K562 (cell line): ENCODE data around the gene TSR3. TPM values are rescaled to one million over a fixed set of nuclear protein-coding genes. Genes with fewer than 3 reads are reported as not detected.
A peak's percentile ranks its signal among the peaks of the same experiment; 100 is the strongest.

Experiments used
- ATF1 ChIP-seq, 2 experiments: fragments of 450-650 bp in 1 of 2; IDR thresholded peaks; 2 replicates each; pipeline ENCODE4 v1.6.1; 2016; ENCODE audit warnings: missing compliant biosample characterization in 1 of 2, missing genetic modification characterization in 1 of 2
- HDGF ChIP-seq: fragments of 450-650 bp; IDR thresholded peaks from 2 replicates; pipeline ENCODE4 v1.6.1; 2016
- ILF3 ChIP-seq: fragments of 450-650 bp; IDR thresholded peaks from 2 replicates; pipeline ENCODE4 v1.6.1; 2018; ENCODE audit warnings: antibody characterized with exemption, mild to moderate bottlenecking, moderate library complexity, borderline replicate concordance
- ILK ChIP-seq: fragments of 450-650 bp; IDR thresholded peaks from 2 replicates; pipeline ENCODE4 v1.6.1; 2016; ENCODE audit warnings: missing genetic modification characterization, low read depth, mild to moderate bottlenecking, missing compliant biosample characterization, moderate library complexity, borderline replicate concordance
- NCOA4 ChIP-seq: fragments of 450-650 bp; IDR thresholded peaks from 2 replicates; pipeline ENCODE4 v1.6.1; 2018; ENCODE audit warnings: mild to moderate bottlenecking; ENCODE audit not compliant: partially characterized antibody
- NR2C2 ChIP-seq, 2 experiments: fragments of 200-800 bp in 1 of 2; sonication (Bioruptor generic) in 1 of 2; sonication (generic) in 1 of 2; formaldehyde crosslinking in 1 of 2; IDR thresholded peaks; 2 replicates each; pipeline versions ENCODE4 v1.6.1 to v1.8.0; 2016 to 2022; ENCODE audit warnings: mild to moderate bottlenecking in 1 of 2, missing compliant biosample characterization in 1 of 2, missing genetic modification characterization in 1 of 2, missing genetic modification reagents in 1 of 2
- NR3C1 ChIP-seq: sonication (generic); formaldehyde crosslinking; IDR thresholded peaks from 2 replicates; pipeline ENCODE4 v1.8.1; 2022; ENCODE audit warnings: missing genetic modification reagents
- SMARCA5 ChIP-seq: fragments of 450-650 bp; IDR thresholded peaks from 2 replicates; pipeline ENCODE4 v1.6.1; 2016
- STAT5B ChIP-seq: fragments of 250-450 bp; sonication (Bioruptor Pico); IDR thresholded peaks from 2 replicates; pipeline ENCODE4 v1.8.0; 2021; ENCODE audit warnings: mild to moderate bottlenecking, inconsistent platforms
- TCF3 ChIP-seq: sonication (generic); formaldehyde crosslinking; IDR thresholded peaks from 2 replicates; pipeline ENCODE4 v1.4.0; 2020; ENCODE audit warnings: mild to moderate bottlenecking, missing genetic modification reagents
- TEAD2 ChIP-seq: fragments of 450-650 bp; IDR thresholded peaks from 2 replicates; pipeline ENCODE4 v1.6.1; 2016; ENCODE audit warnings: missing genetic modification characterization, control low read depth, missing compliant biosample characterization
- ZNF174 ChIP-seq: fragments of 250-450 bp; sonication (Bioruptor Pico); IDR thresholded peaks from 2 replicates; pipeline ENCODE4 v1.4.0; 2020; ENCODE audit warnings: mild to moderate bottlenecking
- ZNF3 ChIP-seq: fragments of 250-450 bp; sonication (Bioruptor Pico); IDR thresholded peaks from 2 replicates; pipeline ENCODE4 v1.5.0; 2021; ENCODE audit warnings: mild to moderate bottlenecking, moderate library complexity
- ZNF766 ChIP-seq: fragments of 200-800 bp; sonication (Bioruptor generic); conservative IDR thresholded peaks from 2 replicates; pipeline ENCODE4 v1.6.1; 2016; ENCODE audit warnings: missing genetic modification characterization, missing compliant biosample characterization
- polyA plus RNA-seq, 8 experiments: library from polyadenylated mRNA; depleted of rRNA in 4 of 8; stranded (reverse) in 5 of 8; unstranded in 3 of 8; fragments of >200 nt; fragmentation: Nextera tagmentation in 2 of 8; fragmentation: Illumina TruSeq in 1 of 8; extraction: Ambion mirVana in 2 of 8; extraction: Trizol in 1 of 8; gene quantifications; 2 replicates each; pipeline versions ENCODE4 v1.2.1 to v1.2.3, GENCODE V29; 2011 to 2014; ENCODE audit warnings: inconsistent platforms in 1 of 8, missing spikeins in 1 of 8
- total RNA-seq, 7 experiments: library from RNA; depleted of rRNA in 6 of 7; stranded (reverse); fragments of >200 nt in 6 of 7; fragmentation: Illumina TruSeq in 2 of 7; extraction: Trizol in 2 of 7; gene quantifications; 2 replicates each; pipeline versions ENCODE4 v1.2.1 to v1.2.3, GENCODE V29; 2011 to 2021; ENCODE audit warnings: low replicate concordance in 1 of 7
- TF ChIP-seq, protein P1 (sequence below): fragments of 250-450 bp; sonication (Bioruptor Pico); IDR thresholded peaks from 2 replicates; pipeline ENCODE4 v1.8.0; 2022; ENCODE audit warnings: inconsistent platforms
- TF ChIP-seq, protein P2 (sequence below): fragments of 450-650 bp; formaldehyde crosslinking; IDR thresholded peaks from 2 replicates; pipeline ENCODE4 v1.4.0; 2020; ENCODE audit warnings: mild to moderate bottlenecking, mixed read lengths
- TF ChIP-seq, protein P3 (sequence below): fragments of 450-650 bp; conservative IDR thresholded peaks from 2 replicates; pipeline ENCODE4 v1.6.1; 2016; ENCODE audit warnings: missing genetic modification characterization, low read depth, mild to moderate bottlenecking, control low read depth, missing compliant biosample characterization
- TF ChIP-seq, protein P4 (sequence below): IDR thresholded peaks from 3 replicates; pipeline ENCODE4 v1.6.1; 2011; ENCODE audit warnings: borderline replicate concordance, mild to moderate bottlenecking; ENCODE audit not compliant: insufficient read length, insufficient read depth
- TF ChIP-seq, protein P5 (sequence below): fragments of 450-650 bp; IDR thresholded peaks from 2 replicates; pipeline ENCODE4 v1.6.1; 2014; ENCODE audit warnings: low read depth, mild to moderate bottlenecking, moderate library complexity, borderline replicate concordance

Gene TSR3
- total and polyA plus RNA-seq, 9 of the 15 experiments (the other 6 are each of a cell fraction or from before 2014, with no cell fraction given): 1.5 to 74.8 (median 16.5) TPM

DNA sequence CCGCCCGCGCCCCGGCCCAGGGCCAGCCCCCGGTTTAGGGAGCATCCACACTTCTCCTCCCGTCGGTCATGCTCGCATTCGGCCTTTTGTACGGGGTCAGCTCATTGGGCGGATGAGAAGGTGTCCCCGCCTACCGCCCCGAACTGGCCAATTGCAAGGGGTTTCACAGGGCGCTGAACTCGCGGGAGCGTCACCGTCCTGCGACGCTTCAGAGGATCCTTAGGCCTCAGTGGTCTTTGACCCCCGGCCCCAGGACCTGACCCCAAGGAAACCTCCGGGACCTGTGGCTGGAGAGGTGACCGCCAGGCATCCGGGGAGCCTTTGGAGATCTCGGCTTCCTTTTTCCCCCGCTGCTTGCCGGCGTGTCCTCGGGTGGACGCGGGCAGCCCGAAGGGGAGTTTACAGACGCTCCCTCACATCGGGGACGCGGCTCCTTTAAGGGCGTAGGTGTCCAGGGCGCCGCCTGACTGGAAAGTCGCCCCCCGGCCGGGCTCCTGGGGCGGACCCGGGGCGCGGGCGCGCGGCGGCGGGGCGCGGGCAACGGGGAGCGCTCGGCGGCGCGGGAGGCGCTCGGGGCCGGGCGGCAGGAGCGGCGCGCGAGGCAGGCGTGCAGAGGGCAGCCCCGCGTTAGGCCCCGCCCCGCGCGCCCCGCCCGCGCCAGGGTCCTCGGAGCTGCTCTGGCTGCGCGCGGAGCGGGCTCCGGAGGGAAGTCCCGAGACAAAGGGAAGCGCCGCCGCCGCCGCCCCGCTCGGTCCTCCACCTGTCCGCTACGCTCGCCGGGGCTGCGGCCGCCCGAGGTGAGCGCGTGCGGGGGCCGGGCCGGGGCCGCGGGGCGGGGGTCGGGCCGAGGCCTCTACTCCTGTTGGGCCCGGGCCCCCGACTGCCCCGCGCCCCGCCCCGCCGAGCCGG is 42.4 kb downstream of the TSR3 start, which contains the start of gene UBE2I (continued):
- TF ChIP-seq, protein P1, sequence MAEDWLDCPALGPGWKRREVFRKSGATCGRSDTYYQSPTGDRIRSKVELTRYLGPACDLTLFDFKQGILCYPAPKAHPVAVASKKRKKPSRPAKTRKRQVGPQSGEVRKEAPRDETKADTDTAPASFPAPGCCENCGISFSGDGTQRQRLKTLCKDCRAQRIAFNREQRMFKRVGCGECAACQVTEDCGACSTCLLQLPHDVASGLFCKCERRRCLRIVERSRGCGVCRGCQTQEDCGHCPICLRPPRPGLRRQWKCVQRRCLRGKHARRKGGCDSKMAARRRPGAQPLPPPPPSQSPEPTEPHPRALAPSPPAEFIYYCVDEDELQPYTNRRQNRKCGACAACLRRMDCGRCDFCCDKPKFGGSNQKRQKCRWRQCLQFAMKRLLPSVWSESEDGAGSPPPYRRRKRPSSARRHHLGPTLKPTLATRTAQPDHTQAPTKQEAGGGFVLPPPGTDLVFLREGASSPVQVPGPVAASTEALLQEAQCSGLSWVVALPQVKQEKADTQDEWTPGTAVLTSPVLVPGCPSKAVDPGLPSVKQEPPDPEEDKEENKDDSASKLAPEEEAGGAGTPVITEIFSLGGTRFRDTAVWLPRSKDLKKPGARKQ (CRISPR knock-in tag): no peak
- TF ChIP-seq STAT5B (CRISPR knock-in tag) (no peak), NR3C1 (CRISPR knock-in tag) (peak; percentile 75; the same call in 1 of the 2 replicates), ILF3 (no peak), ZNF766 (CRISPR knock-in tag) (no peak; the same call in 1 of the 2 replicates), TCF3 (CRISPR knock-in tag) (peak; percentile 16; the same call in 1 of the 2 replicates), NCOA4 (no peak), SMARCA5 (no peak), NR2C2 (CRISPR knock-in tag; IDR thresholded peaks at IDR 0.05) (no peak; the same call in 1 of the 2 replicates), NR2C2 (tag; IDR thresholded peaks at IDR 0.05) (peak; percentile 83), TEAD2 (tag) (no peak), ZNF174 (no peak), HDGF (no peak), ILK (tag) (no peak), ZNF3 (no peak), ATF1 (CRISPR knock-in tag; IDR thresholded peaks at IDR 0.05) (peak; percentile 91), ATF1 (tag; IDR thresholded peaks at IDR 0.05) (peak; percentile 98)
- TF ChIP-seq, protein P2, sequence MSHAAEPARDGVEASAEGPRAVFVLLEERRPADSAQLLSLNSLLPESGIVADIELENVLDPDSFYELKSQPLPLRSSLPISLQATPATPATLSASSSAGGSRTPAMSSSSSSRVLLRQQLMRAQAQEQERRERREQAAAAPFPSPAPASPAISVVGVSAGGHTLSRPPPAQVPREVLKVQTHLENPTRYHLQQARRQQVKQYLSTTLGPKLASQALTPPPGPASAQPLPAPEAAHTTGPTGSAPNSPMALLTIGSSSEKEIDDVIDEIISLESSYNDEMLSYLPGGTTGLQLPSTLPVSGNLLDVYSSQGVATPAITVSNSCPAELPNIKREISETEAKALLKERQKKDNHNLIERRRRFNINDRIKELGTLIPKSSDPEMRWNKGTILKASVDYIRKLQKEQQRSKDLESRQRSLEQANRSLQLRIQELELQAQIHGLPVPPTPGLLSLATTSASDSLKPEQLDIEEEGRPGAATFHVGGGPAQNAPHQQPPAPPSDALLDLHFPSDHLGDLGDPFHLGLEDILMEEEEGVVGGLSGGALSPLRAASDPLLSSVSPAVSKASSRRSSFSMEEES (CRISPR knock-in tag): no peak
- TF ChIP-seq, protein P3, sequence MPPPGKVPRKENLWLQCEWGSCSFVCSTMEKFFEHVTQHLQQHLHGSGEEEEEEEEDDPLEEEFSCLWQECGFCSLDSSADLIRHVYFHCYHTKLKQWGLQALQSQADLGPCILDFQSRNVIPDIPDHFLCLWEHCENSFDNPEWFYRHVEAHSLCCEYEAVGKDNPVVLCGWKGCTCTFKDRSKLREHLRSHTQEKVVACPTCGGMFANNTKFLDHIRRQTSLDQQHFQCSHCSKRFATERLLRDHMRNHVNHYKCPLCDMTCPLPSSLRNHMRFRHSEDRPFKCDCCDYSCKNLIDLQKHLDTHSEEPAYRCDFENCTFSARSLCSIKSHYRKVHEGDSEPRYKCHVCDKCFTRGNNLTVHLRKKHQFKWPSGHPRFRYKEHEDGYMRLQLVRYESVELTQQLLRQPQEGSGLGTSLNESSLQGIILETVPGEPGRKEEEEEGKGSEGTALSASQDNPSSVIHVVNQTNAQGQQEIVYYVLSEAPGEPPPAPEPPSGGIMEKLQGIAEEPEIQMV (tag): no peak
- TF ChIP-seq, protein P4, sequence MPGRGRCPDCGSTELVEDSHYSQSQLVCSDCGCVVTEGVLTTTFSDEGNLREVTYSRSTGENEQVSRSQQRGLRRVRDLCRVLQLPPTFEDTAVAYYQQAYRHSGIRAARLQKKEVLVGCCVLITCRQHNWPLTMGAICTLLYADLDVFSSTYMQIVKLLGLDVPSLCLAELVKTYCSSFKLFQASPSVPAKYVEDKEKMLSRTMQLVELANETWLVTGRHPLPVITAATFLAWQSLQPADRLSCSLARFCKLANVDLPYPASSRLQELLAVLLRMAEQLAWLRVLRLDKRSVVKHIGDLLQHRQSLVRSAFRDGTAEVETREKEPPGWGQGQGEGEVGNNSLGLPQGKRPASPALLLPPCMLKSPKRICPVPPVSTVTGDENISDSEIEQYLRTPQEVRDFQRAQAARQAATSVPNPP: no peak
- TF ChIP-seq, protein P5, sequence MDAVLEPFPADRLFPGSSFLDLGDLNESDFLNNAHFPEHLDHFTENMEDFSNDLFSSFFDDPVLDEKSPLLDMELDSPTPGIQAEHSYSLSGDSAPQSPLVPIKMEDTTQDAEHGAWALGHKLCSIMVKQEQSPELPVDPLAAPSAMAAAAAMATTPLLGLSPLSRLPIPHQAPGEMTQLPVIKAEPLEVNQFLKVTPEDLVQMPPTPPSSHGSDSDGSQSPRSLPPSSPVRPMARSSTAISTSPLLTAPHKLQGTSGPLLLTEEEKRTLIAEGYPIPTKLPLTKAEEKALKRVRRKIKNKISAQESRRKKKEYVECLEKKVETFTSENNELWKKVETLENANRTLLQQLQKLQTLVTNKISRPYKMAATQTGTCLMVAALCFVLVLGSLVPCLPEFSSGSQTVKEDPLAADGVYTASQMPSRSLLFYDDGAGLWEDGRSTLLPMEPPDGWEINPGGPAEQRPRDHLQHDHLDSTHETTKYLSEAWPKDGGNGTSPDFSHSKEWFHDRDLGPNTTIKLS: peak; percentile 86; the same call in 1 of the 2 replicates
